Smooth muscle cell (in vitro differentiated cells): ENCODE data around the gene PRKCD. TPM values are rescaled to one million over a fixed set of nuclear protein-coding genes. Genes with fewer than 3 reads are reported as not detected.

Experiments
- DNase-seq: peaks from one replicate; lab custom pipeline; 2025; ENCODE audit not compliant: unreplicated experiment; lab: John Stamatoyannopoulos, UW
- H2AFZ ChIP-seq: fragments of 200-600 bp; sonication (generic); 2 replicates; pipeline ENCODE4 v1.6.0; 2016; ENCODE audit warnings: antibody characterized with exemption, low read depth, mild to moderate bottlenecking
- H3F3A ChIP-seq: fragments of 200-600 bp; sonication (generic); 2 replicates; pipeline ENCODE4 v1.6.0; 2017; ENCODE audit warnings: antibody characterized with exemption, low read depth
- H3K27ac ChIP-seq: fragments of 200-600 bp; sonication (generic); 2 replicates; pipeline ENCODE4 v1.5.1; 2016; ENCODE audit warnings: low read depth, mild to moderate bottlenecking
- H3K27me3 ChIP-seq: fragments of 200-600 bp; sonication (generic); 2 replicates; pipeline ENCODE4 v1.6.1; 2016; ENCODE audit warnings: low read depth, mild to moderate bottlenecking
- H3K36me3 ChIP-seq: fragments of 200-600 bp; sonication (generic); 2 replicates; pipeline ENCODE4 v1.5.1; 2016; ENCODE audit warnings: low read depth
- H3K4me1 ChIP-seq: fragments of 200-600 bp; sonication (generic); 2 replicates; pipeline ENCODE4 v1.5.1; 2016; ENCODE audit warnings: low read depth
- H3K4me2 ChIP-seq: fragments of 200-600 bp; sonication (generic); 2 replicates; pipeline ENCODE4 v1.6.0; 2016; ENCODE audit warnings: mild to moderate bottlenecking
- H3K4me3 ChIP-seq: fragments of 200-600 bp; sonication (generic); 2 replicates; pipeline ENCODE4 v1.5.1; 2016; ENCODE audit warnings: mild to moderate bottlenecking
- H3K79me2 ChIP-seq: fragments of 200-600 bp; sonication (generic); 2 replicates; pipeline ENCODE4 v1.6.0; 2016; ENCODE audit warnings: low read depth, mild to moderate bottlenecking
- H3K9ac ChIP-seq: fragments of 200-600 bp; sonication (generic); 2 replicates; pipeline ENCODE4 v1.6.0; 2016; ENCODE audit warnings: low read depth
- H3K9me3 ChIP-seq: fragments of 200-600 bp; sonication (generic); replicated peaks from 2 replicates; pipeline ENCODE4 v1.5.1; 2016; ENCODE audit warnings: low read depth
- H4K20me1 ChIP-seq: fragments of 200-600 bp; sonication (generic); 2 replicates; pipeline ENCODE4 v1.6.0; 2016; ENCODE audit warnings: low read depth
- CTCF ChIP-seq: fragments of 200-600 bp; sonication (generic); IDR thresholded peaks from 2 replicates; pipeline ENCODE4 v1.5.1; 2017; ENCODE audit warnings: borderline replicate concordance, mild to moderate bottlenecking, antibody characterized with exemption; ENCODE audit not compliant: insufficient read depth, poor library complexity, severe bottlenecking
- WGBS: methylation state at CpG from one replicate; pipeline ENCODE4 v1.1.7; 2016; ENCODE audit warnings: low lambda C conversion rate; 5-methylcytosine and 5-hydroxymethylcytosine counted together
- polyA plus RNA-seq: library from polyadenylated mRNA; unstranded; fragments of >200 nt; fragmentation: Nextera tagmentation; extraction: Ambion mirVana; gene quantifications from 2 replicates; pipeline ENCODE4 v1.2.1, GENCODE V29; 2016
- total RNA-seq: library from RNA; depleted of rRNA; stranded (reverse); fragments of >200 nt; gene quantifications from 2 replicates; pipeline ENCODE4 v1.2.3, GENCODE V29; 2014

Gene PRKCD
- total and polyA plus RNA-seq, 2 experiments from 2014 or later, result 6.1 to 22.5 TPM

- H4K20me1 ChIP-seq, result peaks cover 22% of the 10 kb centered on the region
- H3K4me2 ChIP-seq, result peak overlapping the region; percentile 98
- H3K27me3 ChIP-seq, result peaks cover 6% of the 10 kb centered on the region
- DNase-seq, result no peak
- TF ChIP-seq CTCF, result no peak
- no peaks in the 10 kb centered on the region for H3K9me3 ChIP-seq
- H3K4me1 ChIP-seq, result no peaks in the 10 kb centered on the region
- H2AFZ ChIP-seq, result peak overlapping the region; percentile 92
- no peaks in the 10 kb centered on the region for H3K36me3 ChIP-seq
- no peak overlapping the region for H3K27ac ChIP-seq
- no peaks in the 10 kb centered on the region for H3K79me2 ChIP-seq
- no peaks in the 10 kb centered on the region for H3F3A ChIP-seq
- WGBS, result 47% methylated on average over 4 of the region's 4 CpGs
- no peak overlapping the region for H3K9ac ChIP-seq
- H3K4me3 ChIP-seq, result peak overlapping the region; percentile 94
These were observed 849 bp upstream of the PRKCD start for GRCh38 chr3:53160061-53160659.

- Histone ChIP-seq H4K20me1 (peaks cover 35% of the 10 kb centered on the region), H2AFZ (peak overlapping the region; percentile 97), H3K36me3 (no peaks in the 10 kb centered on the region), H3K4me1 (no peaks in the 10 kb centered on the region), H3K27me3 (no peaks in the 10 kb centered on the region), H3K27ac (no peak overlapping the region), H3K4me2 (peak overlapping the region; percentile 98), H3F3A (no peaks in the 10 kb centered on the region), H3K79me2 (no peaks in the 10 kb centered on the region), H3K9ac (peak overlapping the region; percentile 70), H3K4me3 (peak overlapping the region; percentile 94), H3K9me3 (no peaks in the 10 kb centered on the region)
- DNase-seq, result no peak
- no peak for TF ChIP-seq CTCF
- WGBS, result 2% methylated on average over 15 of the region's 41 CpGs
These were observed 426 bp downstream of the PRKCD start for GRCh38 chr3:53161450-53161819.

- H3K9ac ChIP-seq, result peak overlapping the region; percentile 70
- no peaks in the 10 kb centered on the region for H3F3A ChIP-seq
- 6% methylated on average over 28 of the region's 49 CpGs for WGBS
- no peaks in the 10 kb centered on the region for H3K9me3 ChIP-seq
- no peaks in the 10 kb centered on the region for H3K4me1 ChIP-seq
- H3K4me2 ChIP-seq, result peak overlapping the region; percentile 98
- no peaks in the 10 kb centered on the region for H3K79me2 ChIP-seq
- no peak for TF ChIP-seq CTCF
- peak overlapping the region; percentile 40 for H3K27ac ChIP-seq
- H3K4me3 ChIP-seq, result peak overlapping the region; percentile 94
- peak overlapping the region; percentile 24 for H2AFZ ChIP-seq
- H4K20me1 ChIP-seq, result peaks cover 41% of the 10 kb centered on the region
- no peaks in the 10 kb centered on the region for H3K36me3 ChIP-seq
- peak; percentile 60 for DNase-seq
- H3K27me3 ChIP-seq, result no peaks in the 10 kb centered on the region
These were observed 1.0 kb downstream of the PRKCD start for GRCh38 chr3:53161820-53162671.
